DOHH2 (cell line): ENCODE data around the gene SLC6A1.

ENCODE experiments used
- CTCF ChIP-seq: fragments of 200-600 bp; sonication (generic); IDR thresholded peaks from one replicate; pipeline ENCODE4 v1.5.1; 2014; ENCODE audit warnings: antibody characterized with exemption, mild to moderate bottlenecking, low read depth, low read length; ENCODE audit not compliant: poor library complexity, severe bottlenecking
- EZH2phosphoT487 ChIP-seq: fragments of 200-600 bp; sonication (generic); IDR thresholded peaks from 2 replicates; pipeline ENCODE4 v1.6.1; 2017; ENCODE audit warnings: borderline replicate concordance, mild to moderate bottlenecking, antibody characterized with exemption, low read length, moderate library complexity, mixed read lengths

DNA sequence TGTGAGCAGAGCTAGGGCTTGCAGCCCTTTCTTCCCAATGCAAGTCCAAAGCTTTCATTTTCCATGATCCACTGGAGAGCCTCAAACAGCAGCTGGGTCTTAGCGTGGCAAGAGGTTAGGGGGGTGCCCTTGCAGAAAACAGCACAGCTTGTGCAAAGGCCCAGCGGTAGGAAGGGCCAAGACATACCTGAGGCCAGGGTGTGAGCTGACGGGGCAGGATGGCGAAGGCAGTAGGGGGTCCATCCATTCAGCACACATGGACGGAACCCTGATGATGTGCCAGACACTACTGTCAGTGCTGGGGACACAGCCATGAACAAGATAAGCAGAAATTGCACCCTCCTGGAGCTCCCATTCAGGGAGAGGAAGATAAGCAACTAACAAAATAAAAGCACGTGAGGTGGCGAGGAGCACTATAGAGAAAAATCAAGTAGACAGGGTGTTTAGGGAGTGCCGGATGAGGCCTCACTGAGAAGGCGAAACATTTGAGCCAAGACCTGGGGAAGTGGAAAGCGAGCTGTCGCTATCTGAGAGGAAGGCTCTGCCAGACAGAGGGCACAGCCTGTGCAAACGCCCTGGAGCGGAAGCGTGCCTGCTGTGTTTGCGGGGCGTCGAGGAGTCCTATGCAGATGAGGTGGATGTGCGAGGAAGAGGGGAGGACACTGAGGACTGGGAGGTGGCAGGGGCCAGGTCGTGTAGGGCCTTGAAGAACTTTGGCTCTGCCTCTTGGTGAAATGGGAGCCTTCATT, 43.4 kb downstream of the SLC6A1 start:
- no peak for TF ChIP-seq CTCF
- no peak for TF ChIP-seq EZH2phosphoT487
